Measurements from ENCODE around the gene UBE2V1.
"Not testable (repeated sequence)": the region's sequence is repeated elsewhere in the genome, so short reads cannot be mapped to it uniquely, and the experiment has no call there.

UBE2V1 gene

GRCh38 chr20:50082056-50082455 lies 30.9 kb downstream of the UBE2V1 start:
- POLR2A ChIA-PET; H3K27me3 ChIP-seq (replicated peaks in 2 of 5; ENCODE audit: control insufficient read depth in 4 of 5, insufficient read depth in 5 of 5, low read length in 4 of 5); H3K9me3 ChIP-seq (ENCODE audit: control extremely low read depth in 1 of 5, control insufficient read depth in 4 of 5, insufficient read depth in 2 of 5, low read depth in 1 of 5, low read length in 4 of 5); H3K4me3 ChIP-seq (ENCODE audit: control insufficient read depth in 1 of 7, extremely low read depth in 1 of 7, insufficient read depth in 4 of 7, low read depth in 2 of 7, low read length in 6 of 7); H3K27ac ChIP-seq (ENCODE audit: insufficient read depth in 1 of 2, low read depth in 1 of 2, low read length in 2 of 2, poor library complexity in 1 of 2, severe bottlenecking in 2 of 2); DNase-seq: not testable (repeated sequence)
- peaks cover 8 to 37% (median 25%) of the 10 kb centered on the region in 4 experiments for H3K4me1 ChIP-seq (ENCODE audit: control extremely low read depth in 1 of 4, control insufficient read depth in 4 of 4, insufficient read depth in 4 of 4, low read length in 3 of 4)
- CTCF ChIA-PET, result interaction anchor here (1.0 to 4.4 kb wide), 2 partner anchors 11 to 33 kb away, joined by 3 to 58 read pairs; no protein-coding TSS in a partner anchor
- H3K36me3 ChIP-seq (ENCODE audit: control insufficient read depth in 4 of 4, insufficient read depth in 4 of 4, low read length in 3 of 4), result peaks cover 0 to 16% (median 6%) of the 10 kb centered on the region in 4 experiments
- WGBS (ENCODE audit: insufficient coverage), result no CpG with 5 or more reads among the region's 9 CpGs

- H3K27ac ChIP-seq (ENCODE audit: insufficient read depth in 1 of 2, low read depth in 1 of 2, low read length in 2 of 2, poor library complexity in 1 of 2, severe bottlenecking in 2 of 2), result no peak overlapping the region
- no peak for DNase-seq
- H3K27me3 ChIP-seq (replicated peaks in 2 of 5; ENCODE audit: control insufficient read depth in 4 of 5, insufficient read depth in 5 of 5, low read length in 4 of 5), result no peaks in the 10 kb centered on the region
- ChIA-PET POLR2A (no interaction called here), CTCF (no interaction called here)
- H3K9me3 ChIP-seq (ENCODE audit: control extremely low read depth in 1 of 5, control insufficient read depth in 4 of 5, insufficient read depth in 2 of 5, low read depth in 1 of 5, low read length in 4 of 5), result no peaks in the 10 kb centered on the region
- peaks cover 0 to 11% (median 5%) of the 10 kb centered on the region in 4 experiments for H3K36me3 ChIP-seq (ENCODE audit: control insufficient read depth in 4 of 4, insufficient read depth in 4 of 4, low read length in 3 of 4)
- no peak overlapping the region for H3K4me3 ChIP-seq (ENCODE audit: control insufficient read depth in 1 of 7, extremely low read depth in 1 of 7, insufficient read depth in 4 of 7, low read depth in 2 of 7, low read length in 6 of 7)
- WGBS (ENCODE audit: insufficient coverage), result 85% methylated on average over 10 of the region's 17 CpGs
- peaks cover 0 to 12% (median 5%) of the 10 kb centered on the region in 4 experiments for H3K4me1 ChIP-seq (ENCODE audit: control extremely low read depth in 1 of 4, control insufficient read depth in 4 of 4, insufficient read depth in 4 of 4, low read length in 3 of 4)
Observed at GRCh38 chr20:50077818-50078601, 34.9 kb downstream of the UBE2V1 start.

- 89% methylated on average over 1 of the region's 2 CpGs for WGBS (ENCODE audit: insufficient coverage)
- Histone ChIP-seq H3K27ac (ENCODE audit: insufficient read depth in 1 of 2, low read depth in 1 of 2, low read length in 2 of 2, poor library complexity in 1 of 2, severe bottlenecking in 2 of 2) (no peak overlapping the region), H3K4me3 (ENCODE audit: control insufficient read depth in 1 of 7, extremely low read depth in 1 of 7, insufficient read depth in 4 of 7, low read depth in 2 of 7, low read length in 6 of 7) (no peak overlapping the region), H3K4me1 (ENCODE audit: control extremely low read depth in 1 of 4, control insufficient read depth in 4 of 4, insufficient read depth in 4 of 4, low read length in 3 of 4) (peaks cover 0 to 8% (median 3%) of the 10 kb centered on the region in 4 experiments), H3K9me3 (ENCODE audit: control extremely low read depth in 1 of 5, control insufficient read depth in 4 of 5, insufficient read depth in 2 of 5, low read depth in 1 of 5, low read length in 4 of 5) (no peaks in the 10 kb centered on the region), H3K36me3 (ENCODE audit: control insufficient read depth in 4 of 4, insufficient read depth in 4 of 4, low read length in 3 of 4) (no peaks in the 10 kb centered on the region), H3K27me3 (replicated peaks in 2 of 5; ENCODE audit: control insufficient read depth in 4 of 5, insufficient read depth in 5 of 5, low read length in 4 of 5) (no peaks in the 10 kb centered on the region)
- no peak for DNase-seq
- POLR2A ChIA-PET, result no interaction called here
- CTCF ChIA-PET, result interaction anchor here (1.4 to 14.9 kb wide), 4 partner anchors 11 to 95 kb away, joined by 4 to 314 read pairs (median 31); partner anchors contain the start of gene SNAI1
Observed at GRCh38 chr20:50073500-50073899, 39.5 kb downstream of the UBE2V1 start.

- no peak overlapping the region for H3K27ac ChIP-seq (ENCODE audit: insufficient read depth in 1 of 2, low read depth in 1 of 2, low read length in 2 of 2, poor library complexity in 1 of 2, severe bottlenecking in 2 of 2)
- CTCF ChIA-PET, result interaction anchor here (0.6 to 14.9 kb wide), 36 partner anchors 8 to 1148 kb away, joined by 3 to 314 read pairs (median 4); partner anchors contain the start of genes PEDS1, SNAI1 and UBE2V1
- POLR2A ChIA-PET, result interaction anchor here (0.5 to 2.5 kb wide), 5 partner anchors 68 to 134 kb away, joined by 3 to 10 read pairs (median 3); partner anchors contain the start of gene SNAI1
- no peaks in the 10 kb centered on the region for H3K9me3 ChIP-seq (ENCODE audit: control extremely low read depth in 1 of 5, control insufficient read depth in 4 of 5, insufficient read depth in 2 of 5, low read depth in 1 of 5, low read length in 4 of 5)
- no peaks in the 10 kb centered on the region for H3K36me3 ChIP-seq (ENCODE audit: control insufficient read depth in 4 of 4, insufficient read depth in 4 of 4, low read length in 3 of 4)
- WGBS (ENCODE audit: insufficient coverage), result 5% methylated on average over 31 of the region's 48 CpGs
- H3K4me1 ChIP-seq (ENCODE audit: control extremely low read depth in 1 of 4, control insufficient read depth in 4 of 4, insufficient read depth in 4 of 4, low read length in 3 of 4), result peaks cover 0 to 8% (median 3%) of the 10 kb centered on the region in 4 experiments
- peak overlapping the region in 5 of 7 experiments; percentile 47 to 77 (median 63) for H3K4me3 ChIP-seq (ENCODE audit: control insufficient read depth in 1 of 7, extremely low read depth in 1 of 7, insufficient read depth in 4 of 7, low read depth in 2 of 7, low read length in 6 of 7)
- H3K27me3 ChIP-seq (replicated peaks in 2 of 5; ENCODE audit: control insufficient read depth in 4 of 5, insufficient read depth in 5 of 5, low read length in 4 of 5), result no peaks in the 10 kb centered on the region
- peak; percentile 79 to 88 (median 84) for DNase-seq
Observed at GRCh38 chr20:50071039-50071888, 41.7 kb downstream of the UBE2V1 start.

- POLR2A ChIA-PET, result interaction anchor here (2.5 to 3.2 kb wide), 2 partner anchors 88 to 92 kb away, joined by 10 to 11 read pairs; partner anchors contain the start of gene SNAI1
- Histone ChIP-seq H3K36me3 (ENCODE audit: control insufficient read depth in 4 of 4, insufficient read depth in 4 of 4, low read length in 3 of 4) (no peaks in the 10 kb centered on the region), H3K27ac (ENCODE audit: insufficient read depth in 1 of 2, low read depth in 1 of 2, low read length in 2 of 2, poor library complexity in 1 of 2, severe bottlenecking in 2 of 2) (no peak overlapping the region), H3K9me3 (ENCODE audit: control extremely low read depth in 1 of 5, control insufficient read depth in 4 of 5, insufficient read depth in 2 of 5, low read depth in 1 of 5, low read length in 4 of 5) (no peaks in the 10 kb centered on the region), H3K4me3 (ENCODE audit: control insufficient read depth in 1 of 7, extremely low read depth in 1 of 7, insufficient read depth in 4 of 7, low read depth in 2 of 7, low read length in 6 of 7) (no peak overlapping the region), H3K27me3 (replicated peaks in 2 of 5; ENCODE audit: control insufficient read depth in 4 of 5, insufficient read depth in 5 of 5, low read length in 4 of 5) (no peaks in the 10 kb centered on the region), H3K4me1 (ENCODE audit: control extremely low read depth in 1 of 4, control insufficient read depth in 4 of 4, insufficient read depth in 4 of 4, low read length in 3 of 4) (peaks cover 0 to 8% (median 3%) of the 10 kb centered on the region in 4 experiments)
- 95% methylated on average over 7 of the region's 7 CpGs for WGBS (ENCODE audit: insufficient coverage)
- CTCF ChIA-PET, result interaction anchor here (0.6 to 14.9 kb wide), 15 partner anchors 10 to 984 kb away, joined by 3 to 314 read pairs (median 5); partner anchors contain the start of gene SNAI1
- DNase-seq, result no peak
Observed at GRCh38 chr20:50070361-50070760, 42.6 kb downstream of the UBE2V1 start.

- Histone ChIP-seq H3K4me3 (ENCODE audit: control insufficient read depth in 1 of 7, extremely low read depth in 1 of 7, insufficient read depth in 4 of 7, low read depth in 2 of 7, low read length in 6 of 7) (no peak overlapping the region), H3K4me1 (ENCODE audit: control extremely low read depth in 1 of 4, control insufficient read depth in 4 of 4, insufficient read depth in 4 of 4, low read length in 3 of 4) (peaks cover 0 to 8% (median 3%) of the 10 kb centered on the region in 4 experiments), H3K27me3 (replicated peaks in 2 of 5; ENCODE audit: control insufficient read depth in 4 of 5, insufficient read depth in 5 of 5, low read length in 4 of 5) (no peaks in the 10 kb centered on the region), H3K36me3 (ENCODE audit: control insufficient read depth in 4 of 4, insufficient read depth in 4 of 4, low read length in 3 of 4) (no peaks in the 10 kb centered on the region), H3K27ac (ENCODE audit: insufficient read depth in 1 of 2, low read depth in 1 of 2, low read length in 2 of 2, poor library complexity in 1 of 2, severe bottlenecking in 2 of 2) (no peak overlapping the region), H3K9me3 (ENCODE audit: control extremely low read depth in 1 of 5, control insufficient read depth in 4 of 5, insufficient read depth in 2 of 5, low read depth in 1 of 5, low read length in 4 of 5) (no peaks in the 10 kb centered on the region)
- DNase-seq, result no peak
- ChIA-PET CTCF (interaction anchor here (0.9 to 14.9 kb wide), 9 partner anchors 12 to 133 kb away, joined by 3 to 314 read pairs (median 4); partner anchors contain the start of gene SNAI1), POLR2A (interaction anchor here (3.2 kb wide), 1 partner anchor 86 kb away, joined by 11 read pairs; the partner anchor contains the start of gene SNAI1)
- WGBS (ENCODE audit: insufficient coverage), result 98% methylated on average over 10 of the region's 11 CpGs
Observed at GRCh38 chr20:50068041-50068651, 44.8 kb downstream of the UBE2V1 start.

Measured in common myeloid progenitor, CD34-positive (primary cell).